GM10266 (cell line): Measurements from ENCODE around the gene CPT1C.

ENCODE experiments used
- DNase-seq: peaks from one replicate; pipeline ENCODE4 v3.0.0; 2012; ENCODE audit errors: extremely low spot score
- CTCF ChIP-seq: IDR thresholded peaks from 2 replicates; pipeline ENCODE4 v1.5.1; 2012; ENCODE audit warnings: mild to moderate bottlenecking, low read depth; ENCODE audit not compliant: control insufficient read depth, insufficient read depth; ENCODE audit errors: missing control alignments

The CPT1C gene

DNA sequence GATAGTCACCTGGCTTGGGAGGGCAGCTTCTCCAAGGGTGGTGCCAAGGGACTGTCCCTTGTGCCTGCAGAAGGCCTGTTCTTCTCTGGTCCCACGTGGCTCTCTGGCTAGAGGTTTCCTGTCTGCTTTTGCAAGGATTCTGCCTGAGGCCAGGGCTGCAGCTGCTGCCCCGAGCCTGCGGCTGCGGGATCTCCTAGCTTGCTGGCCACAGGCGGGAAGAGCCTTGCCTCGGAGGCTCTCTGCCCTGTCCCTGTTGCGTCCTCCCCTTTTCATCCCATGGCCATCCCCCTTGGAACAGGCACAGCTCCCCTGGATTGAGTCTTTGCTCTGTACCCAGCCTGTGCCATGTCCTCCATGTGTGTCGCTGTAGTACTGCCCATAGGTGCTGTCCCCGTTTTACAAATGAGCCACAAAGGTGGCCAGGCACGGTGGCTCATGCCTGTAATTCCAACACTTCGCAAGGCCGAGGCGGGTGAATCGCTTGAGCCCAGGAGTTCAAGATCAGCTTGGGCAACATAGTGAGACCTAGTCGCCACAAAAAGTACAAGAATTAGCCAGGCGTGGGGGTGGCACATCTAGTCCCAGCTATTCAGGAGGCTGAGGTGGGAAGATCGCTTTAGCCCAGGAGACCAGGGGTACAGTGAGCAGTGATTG is 34.3 kb upstream of the CPT1C start:
- TF ChIP-seq CTCF = no peak

GRCh38 chr19:49657493-49658138 is 33.3 kb upstream of the CPT1C start:
- no peak for DNase-seq
- no peak for TF ChIP-seq CTCF

More for the DNA sequence above, 34.3 kb upstream of the CPT1C start:
- no peak for DNase-seq

DNA sequence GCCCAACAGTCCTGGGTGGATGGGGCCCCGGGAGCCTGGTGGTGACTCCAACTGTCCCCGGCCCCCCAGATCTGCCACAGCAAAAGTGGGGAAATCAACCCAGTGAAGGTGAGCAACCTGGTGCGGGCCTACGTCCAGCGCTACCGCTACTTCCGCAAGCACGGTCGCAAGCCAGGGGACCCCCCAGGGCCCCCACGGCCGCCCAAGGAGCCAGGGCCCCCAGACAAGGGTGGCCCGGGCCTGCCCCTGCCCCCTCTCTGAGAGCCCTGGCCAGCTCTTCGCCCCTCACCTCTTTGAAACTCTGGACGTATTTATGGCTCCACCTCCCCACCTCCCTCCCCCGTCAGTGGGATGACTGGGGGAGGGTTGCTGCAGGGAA is 32.8 kb upstream of the CPT1C start:
- DNase-seq = no peak
- no peak for TF ChIP-seq CTCF

DNA sequence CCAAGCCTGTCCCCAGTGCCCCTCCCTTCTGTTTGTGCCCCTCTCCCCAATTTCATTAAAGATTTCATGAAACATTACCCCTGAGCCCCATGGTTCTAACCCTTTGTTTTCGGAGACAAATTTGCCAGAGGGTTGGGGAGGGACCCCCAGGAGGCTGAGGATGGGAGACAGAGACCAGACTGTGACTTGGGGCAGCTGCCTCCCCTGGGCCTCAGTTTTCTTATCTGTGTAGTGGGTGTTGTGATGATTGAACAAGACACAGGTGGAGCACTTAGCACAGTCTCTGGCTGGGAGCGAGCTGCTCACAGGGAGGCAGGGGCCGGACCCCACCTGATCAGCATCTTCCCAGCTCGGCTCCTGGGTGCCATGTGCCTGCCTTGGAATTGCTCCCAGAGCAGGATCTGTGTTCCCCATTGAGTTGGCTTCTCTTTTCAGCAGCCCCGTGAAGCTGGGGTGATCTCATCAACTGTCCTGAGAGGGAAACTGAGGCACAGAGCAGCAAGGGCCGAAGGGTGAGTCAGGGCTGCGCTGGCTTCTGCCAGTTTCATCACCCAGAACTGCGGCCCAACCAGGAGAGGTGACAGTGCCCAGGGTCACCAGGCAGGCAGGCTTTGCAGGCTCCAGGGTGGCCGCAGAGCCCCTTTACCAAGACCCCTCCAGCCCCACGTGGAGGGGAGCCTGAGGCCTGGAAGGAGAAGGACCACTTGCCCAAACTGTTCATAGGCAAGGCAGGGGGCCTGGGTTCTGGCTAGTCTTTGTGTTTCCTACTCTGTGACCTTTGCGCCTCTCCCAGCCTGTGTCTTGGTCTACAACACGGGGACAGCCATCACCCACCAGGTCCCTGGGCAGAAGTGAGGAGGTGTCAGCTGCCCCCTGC is 32.1 kb upstream of the CPT1C start:
- no peak for TF ChIP-seq CTCF
- no peak for DNase-seq

- no peak for DNase-seq
- TF ChIP-seq CTCF = no peak
Measured at GRCh38 chr19:49660338-49660961, 30.5 kb upstream of the CPT1C start.

- TF ChIP-seq CTCF = no peak
- DNase-seq = no peak
Measured at GRCh38 chr19:49662011-49662410, 28.9 kb upstream of the CPT1C start.
